BJ (cell line): Measurements from ENCODE around the gene MISP. TPM values are rescaled to one million over a fixed set of nuclear protein-coding genes. Genes with fewer than 3 reads are reported as not detected.
"Not testable (repeated sequence)": the region's sequence is repeated elsewhere in the genome, so short reads cannot be mapped to it uniquely, and the experiment has no call there.

ENCODE experiments used
- CTCF ChIA-PET: fragments of 350-600 bp; formaldehyde crosslinking; extraction: SDS; loops from one replicate; lab custom pipeline; 2021; ENCODE audit warnings: antibody characterized with exemption, inconsistent platforms; lab: Yijun Ruan, JAX
- POLR2A ChIA-PET: fragments of 300-600 bp; sonication (Branson Sonifier 250); formaldehyde crosslinking; extraction: SDS; loops from one replicate; lab custom pipeline; 2021; ENCODE audit warnings: antibody characterized with exemption; lab: Charles Lee
- DNase-seq: peaks from one replicate; pipeline ENCODE4 v3.0.0-alpha.2; 2011; ENCODE audit warnings: low read depth
- H3K27me3 ChIP-seq: 2 replicates; pipeline ENCODE4 v1.6.0; 2011; ENCODE audit warnings: low read length; ENCODE audit not compliant: control insufficient read depth, insufficient read depth
- H3K36me3 ChIP-seq: 2 replicates; pipeline ENCODE4 v1.5.1; 2011; ENCODE audit warnings: low read length; ENCODE audit not compliant: control insufficient read depth, insufficient read depth
- H3K4me3 ChIP-seq: 2 replicates; pipeline ENCODE4 v1.5.1; 2011; ENCODE audit warnings: low read depth, mild to moderate bottlenecking, control low read depth, low read length
- CTCF ChIP-seq: IDR thresholded peaks from 2 replicates; pipeline ENCODE4 v1.5.1; 2011; ENCODE audit warnings: low read depth, mild to moderate bottlenecking, control low read depth, inconsistent platforms, low read length, moderate library complexity; ENCODE audit not compliant: insufficient read depth
- polyA plus RNA-seq: library from polyadenylated mRNA; depleted of rRNA; stranded (reverse); fragments of >200 nt; gene quantifications from 2 replicates; pipeline ENCODE4 v1.2.3, GENCODE V29; 2011

The MISP gene
- polyA plus RNA-seq, 1 experiment, result 0.06 TPM

- Histone ChIP-seq H3K27me3 (no peaks in the 10 kb centered on the region), H3K4me3 (no peak overlapping the region), H3K36me3 (no peaks in the 10 kb centered on the region)
- DNase-seq, result no peak
- ChIA-PET CTCF (interaction anchor here (1.0 kb wide), 1 partner anchor 9 kb away, joined by 3 read pairs; no protein-coding TSS in a partner anchor), POLR2A (no interaction called here)
- TF ChIP-seq CTCF, result no peak
These were observed 7.7 kb upstream of the MISP start for GRCh38 chr19:743168-743687.

- POLR2A ChIA-PET, H3K27me3 ChIP-seq, H3K4me3 ChIP-seq, H3K36me3 ChIP-seq, DNase-seq: not testable (repeated sequence)
- CTCF ChIA-PET, result interaction anchor here (1.0 to 2.6 kb wide), 2 partner anchors 11 to 37 kb away, joined by 3 to 17 read pairs; no protein-coding TSS in a partner anchor
These were observed 5.8 kb upstream of the MISP start for GRCh38 chr19:745138-745537.

- H3K4me3 ChIP-seq, result no peak overlapping the region
- ChIA-PET POLR2A (no interaction called here), CTCF (interaction anchor here (2.6 kb wide), 1 partner anchor 12 kb away, joined by 17 read pairs; no protein-coding TSS in a partner anchor)
- no peaks in the 10 kb centered on the region for H3K36me3 ChIP-seq
- no peaks in the 10 kb centered on the region for H3K27me3 ChIP-seq
- TF ChIP-seq CTCF, result no peak
- no peak for DNase-seq
These were observed 4.6 kb upstream of the MISP start for GRCh38 chr19:746208-746819.

GRCh38 chr19:746956-747355 lies 4.0 kb upstream of the MISP start:
- ChIA-PET CTCF (no interaction called here), POLR2A (no interaction called here)
- Histone ChIP-seq H3K27me3 (no peaks in the 10 kb centered on the region), H3K36me3 (no peaks in the 10 kb centered on the region), H3K4me3 (no peak overlapping the region)
- TF ChIP-seq CTCF, result no peak
- DNase-seq, result no peak

GRCh38 chr19:747432-748273 lies 3.3 kb upstream of the MISP start:
- no peak overlapping the region for H3K4me3 ChIP-seq
- TF ChIP-seq CTCF, result no peak
- CTCF ChIA-PET, result interaction anchor here (0.6 kb wide), 1 partner anchor 179 kb away, joined by 3 read pairs; no protein-coding TSS in a partner anchor
- H3K36me3 ChIP-seq, result no peaks in the 10 kb centered on the region
- POLR2A ChIA-PET, result no interaction called here
- no peak for DNase-seq
- H3K27me3 ChIP-seq, result no peaks in the 10 kb centered on the region
